ENCODE data around the gene RPS6KL1. TPM values are rescaled to one million over a fixed set of nuclear protein-coding genes. Genes with fewer than 3 reads are reported as not detected.

RPS6KL1 gene, protein sequence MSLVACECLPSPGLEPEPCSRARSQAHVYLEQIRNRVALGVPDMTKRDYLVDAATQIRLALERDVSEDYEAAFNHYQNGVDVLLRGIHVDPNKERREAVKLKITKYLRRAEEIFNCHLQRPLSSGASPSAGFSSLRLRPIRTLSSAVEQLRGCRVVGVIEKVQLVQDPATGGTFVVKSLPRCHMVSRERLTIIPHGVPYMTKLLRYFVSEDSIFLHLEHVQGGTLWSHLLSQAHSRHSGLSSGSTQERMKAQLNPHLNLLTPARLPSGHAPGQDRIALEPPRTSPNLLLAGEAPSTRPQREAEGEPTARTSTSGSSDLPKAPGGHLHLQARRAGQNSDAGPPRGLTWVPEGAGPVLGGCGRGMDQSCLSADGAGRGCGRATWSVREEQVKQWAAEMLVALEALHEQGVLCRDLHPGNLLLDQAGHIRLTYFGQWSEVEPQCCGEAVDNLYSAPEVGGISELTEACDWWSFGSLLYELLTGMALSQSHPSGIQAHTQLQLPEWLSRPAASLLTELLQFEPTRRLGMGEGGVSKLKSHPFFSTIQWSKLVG
- total RNA-seq, result 10 to 100 TPM in 6 of 8 experiments, 1 to 10 TPM in 2; 1.6 to 45.1 (median 29.0) TPM

DNA sequence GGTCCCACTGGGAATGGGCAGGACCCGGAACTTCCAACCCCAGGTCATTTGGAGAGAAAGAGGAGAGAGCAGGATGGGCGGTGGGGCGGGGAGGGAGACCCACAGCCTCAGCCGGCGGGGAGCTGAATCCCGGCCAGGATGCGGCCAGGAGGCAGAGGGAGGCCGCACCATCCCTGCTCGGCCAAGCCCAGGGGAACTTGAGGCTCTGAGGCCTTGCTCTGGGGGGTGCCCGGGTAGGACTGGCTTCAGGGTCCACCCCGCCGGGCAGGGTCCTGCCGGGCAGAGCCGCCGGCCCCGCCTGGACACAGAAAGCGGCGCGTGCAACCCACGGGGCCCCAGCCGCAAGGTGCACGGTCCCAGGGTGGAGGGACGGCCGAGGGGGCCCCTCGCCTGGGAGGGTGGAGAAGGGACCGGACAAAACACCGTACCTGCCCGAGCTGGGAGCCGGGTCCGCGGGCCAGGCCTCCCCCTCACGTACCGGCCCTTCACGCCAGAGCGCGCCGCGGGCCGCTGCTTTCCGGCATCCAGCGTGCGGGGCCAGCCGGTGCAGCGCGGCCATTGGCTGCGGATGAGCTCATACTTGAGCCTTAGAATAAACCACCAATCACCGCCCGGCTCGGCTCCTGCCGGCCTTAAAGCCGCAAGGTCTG lies at the start of gene RPS6KL1:
RPS6KL1 (minus strand) TSS at position 509 of the 650 bp plus-strand sequence. CDS start 1,719 bp downstream, outside the sequence.
- peak; percentile 98 to 100 (median 98) for ATAC-seq (replicated peaks in 6 of 8)
- peak within 1 kb of the TSS; percentile 47 to 51 for H3K27ac ChIP-seq
- H3K4me3 ChIP-seq, result peak within 1 kb of the TSS; percentile 63 to 86 (median 74)
- no CpG with 5 or more reads among the region's 51 CpGs for WGBS, 10 experiments
- no peaks in the 10 kb centered on the region for H3K4me1 ChIP-seq (replicated peaks in 1 of 2)
- in situ Hi-C loops (cut with MboI; ENCODE audit: low pct_unique_long_range_greater_than_20kb in 2 of 9, low sequenced_read_pairs in 9 of 9, unreplicated experiment in 9 of 9), result loop anchor here in 3 of 9 experiments (25.0 kb wide), 1 partner anchor 164 kb away; no protein-coding TSS in a partner anchor

DNA sequence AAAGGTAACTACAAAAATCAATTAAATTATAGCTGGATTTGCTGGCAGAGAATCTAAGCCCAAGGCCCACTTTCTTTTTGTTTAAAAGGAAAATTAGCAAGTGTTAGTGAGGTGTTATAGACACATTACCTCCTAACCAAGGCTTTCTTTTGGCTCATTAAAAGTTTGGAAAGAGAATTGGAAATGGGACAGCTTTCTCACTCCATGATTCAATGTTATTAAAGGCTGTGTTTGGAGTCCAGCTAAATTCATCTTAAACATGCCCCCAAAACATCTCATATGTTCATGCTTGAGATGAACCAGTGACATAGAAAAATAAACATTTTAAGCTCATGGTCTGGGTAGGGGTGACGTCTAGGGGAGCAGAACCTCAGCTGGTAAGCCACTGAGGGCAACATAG lies 45.8 kb upstream of the RPS6KL1 start:
- 0 to 100% (median 80%) methylated on average over 1 of the region's 1 CpG; no CpG with 5 or more reads in 5 of the 10 experiments for WGBS, 10 experiments
- no peak for ATAC-seq (replicated peaks in 6 of 8)
- H3K4me1 ChIP-seq (replicated peaks in 1 of 2), result peaks cover 0 to 4% of the 10 kb centered on the region in 2 donors
- no peak overlapping the region for H3K4me3 ChIP-seq
- H3K27ac ChIP-seq, result no peak overlapping the region
- in situ Hi-C loops (cut with MboI; ENCODE audit: low pct_unique_long_range_greater_than_20kb in 2 of 9, low sequenced_read_pairs in 9 of 9, unreplicated experiment in 9 of 9), result no loop called here

DNA sequence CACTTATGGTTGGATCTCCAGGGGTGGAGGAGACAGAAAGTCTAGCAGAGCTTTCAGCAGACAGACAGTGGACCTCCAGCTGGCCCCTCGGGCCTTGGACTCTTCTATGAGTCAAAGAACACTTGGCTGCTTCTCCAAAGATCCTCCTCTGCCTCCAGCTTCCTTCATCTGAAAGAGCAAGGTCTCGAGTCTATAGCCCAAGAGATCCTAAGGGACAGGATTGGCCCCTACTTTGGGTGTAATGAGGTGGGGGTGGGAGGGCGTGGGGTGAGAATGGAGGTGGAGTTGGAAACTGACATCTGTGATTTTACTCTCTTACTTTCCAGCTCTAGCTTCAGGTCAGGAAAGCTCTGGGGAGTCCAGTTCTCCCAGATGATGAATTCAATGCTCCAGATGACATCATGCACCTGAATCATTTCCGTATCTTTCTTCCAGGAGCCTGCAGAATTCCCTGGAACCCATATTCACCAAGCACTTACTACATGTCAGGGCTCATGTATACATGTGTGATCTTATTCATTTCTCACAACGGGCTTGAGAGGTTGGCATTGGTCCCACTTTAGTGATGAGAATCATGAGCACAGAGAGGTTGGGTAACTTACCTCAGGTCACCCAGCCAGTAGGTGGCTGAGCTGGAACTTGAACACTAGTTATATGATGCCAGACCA lies 42.6 kb upstream of the RPS6KL1 start:
- 7 to 91% (median 71%) methylated on average over 1 to 2 of the region's 5 CpGs; no CpG with 5 or more reads in 4 of the 10 experiments for WGBS, 10 experiments
- in situ Hi-C loops (cut with MboI; ENCODE audit: low pct_unique_long_range_greater_than_20kb in 2 of 9, low sequenced_read_pairs in 9 of 9, unreplicated experiment in 9 of 9), result no loop called here
- Histone ChIP-seq H3K27ac (no peak overlapping the region), H3K4me3 (no peak overlapping the region), H3K4me1 (replicated peaks in 1 of 2) (peaks cover 4 to 5% of the 10 kb centered on the region in 2 donors)
- peak in 4 of 8 experiments; percentile 31 to 63 (median 56) for ATAC-seq (replicated peaks in 6 of 8)

DNA sequence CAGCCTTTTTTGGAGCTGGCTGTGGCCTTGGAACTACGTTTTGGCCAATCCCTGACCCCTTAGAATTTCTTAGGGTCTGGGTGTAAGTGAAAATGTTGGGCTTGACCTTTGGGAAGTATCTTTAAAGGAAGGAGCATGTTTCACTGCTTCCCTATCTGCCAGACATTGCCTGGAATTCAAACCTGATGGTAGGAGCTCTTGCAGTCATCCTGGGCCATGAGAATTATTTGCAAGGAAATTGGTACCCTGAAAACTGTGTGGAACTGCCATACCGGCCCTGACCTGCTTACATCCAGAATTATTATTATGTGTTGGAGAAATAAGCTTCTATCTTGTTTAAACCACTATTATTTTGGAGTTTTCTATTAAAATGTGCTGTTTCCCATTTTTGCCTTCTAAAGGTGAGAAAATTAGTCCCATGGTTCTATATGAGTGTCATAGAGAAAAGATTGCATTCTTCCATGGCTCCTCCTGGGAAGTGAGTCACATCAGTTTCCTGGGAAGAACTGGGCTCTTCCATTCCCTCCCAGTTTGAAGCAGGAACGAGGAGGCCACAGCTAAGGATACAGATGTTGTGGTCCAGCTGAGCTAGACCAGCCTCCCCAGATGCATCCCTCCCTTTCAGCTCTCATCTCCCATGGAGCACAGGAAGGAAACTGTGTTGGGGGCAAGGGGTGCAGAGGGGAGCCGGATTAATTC lies 41.9 kb upstream of the RPS6KL1 start:
- Histone ChIP-seq H3K4me3 (no peak overlapping the region), H3K4me1 (replicated peaks in 1 of 2) (peaks cover 4 to 5% of the 10 kb centered on the region in 2 donors), H3K27ac (no peak overlapping the region)
- in situ Hi-C loops (cut with MboI; ENCODE audit: low pct_unique_long_range_greater_than_20kb in 2 of 9, low sequenced_read_pairs in 9 of 9, unreplicated experiment in 9 of 9), result no loop called here
- peak in 2 of 8 experiments; percentile 23 for ATAC-seq (replicated peaks in 6 of 8)
- WGBS, 10 experiments, result 17 to 100% (median 60%) methylated on average over 1 to 4 of the region's 4 CpGs; no CpG with 5 or more reads in 3 of the 10 experiments

DNA sequence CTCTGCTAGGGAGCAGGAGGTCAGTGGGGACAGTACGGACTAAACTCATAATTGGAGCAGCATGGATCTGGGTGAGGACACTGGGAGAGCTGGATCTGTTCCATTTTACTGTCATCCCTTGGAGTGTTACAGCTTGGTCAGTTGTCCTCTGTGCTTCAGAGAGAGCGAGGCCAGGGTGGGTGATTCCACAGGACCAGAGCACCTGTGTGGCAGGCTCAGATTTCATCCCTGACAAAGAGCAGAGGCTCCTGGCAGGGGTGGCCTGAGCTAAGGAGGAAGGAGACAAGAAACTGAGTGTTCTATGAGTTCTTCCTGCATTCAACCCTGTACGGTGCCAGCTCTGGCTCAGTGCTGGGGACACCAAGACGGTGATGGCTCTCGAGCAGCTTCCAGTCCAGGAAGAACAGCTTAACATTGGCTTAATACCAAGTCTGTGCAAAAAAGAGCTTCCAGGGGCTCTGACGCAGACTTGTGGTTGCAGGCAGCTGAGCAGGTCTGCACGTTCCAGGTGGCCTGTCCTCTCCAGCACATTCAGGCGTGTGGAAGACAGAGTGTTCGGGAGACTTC lies 40.7 kb upstream of the RPS6KL1 start:
- Histone ChIP-seq H3K27ac (no peak overlapping the region), H3K4me1 (replicated peaks in 1 of 2) (peaks cover 4 to 5% of the 10 kb centered on the region in 2 donors), H3K4me3 (no peak overlapping the region)
- 0 to 100% (median 70%) methylated on average over 1 to 7 of the region's 9 CpGs; no CpG with 5 or more reads in 4 of the 10 experiments for WGBS, 10 experiments
- in situ Hi-C loops (cut with MboI; ENCODE audit: low pct_unique_long_range_greater_than_20kb in 2 of 9, low sequenced_read_pairs in 9 of 9, unreplicated experiment in 9 of 9), result no loop called here
- peak in 4 of 8 experiments; percentile 23 to 70 (median 41) for ATAC-seq (replicated peaks in 6 of 8)

DNA sequence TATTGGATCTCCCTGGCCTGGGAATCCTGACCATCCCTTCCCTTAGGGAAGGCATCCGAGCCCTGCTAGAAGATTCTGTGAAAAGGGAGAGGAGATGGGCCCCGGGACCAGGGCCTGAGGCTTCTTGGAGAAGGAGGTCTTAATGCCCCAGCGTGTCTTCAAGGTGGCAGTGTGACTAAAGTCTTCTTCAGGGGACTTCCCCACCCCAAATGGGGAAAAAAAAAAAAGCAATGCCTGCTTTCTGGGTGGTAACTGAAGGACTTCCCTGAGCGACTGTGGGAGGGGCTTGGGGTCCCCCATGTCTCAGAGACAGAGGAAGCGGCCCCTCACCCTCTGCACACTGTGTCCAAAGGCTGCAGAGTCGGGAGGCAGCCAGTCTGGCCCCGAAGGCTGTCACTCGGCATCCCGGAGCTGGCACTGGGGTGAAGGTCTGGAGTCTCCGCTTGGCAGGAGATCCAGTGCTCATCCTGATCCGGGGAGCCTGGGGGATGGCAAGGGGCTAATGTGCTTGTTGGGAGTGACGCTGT lies 40.2 kb upstream of the RPS6KL1 start:
- peaks cover 4 to 5% of the 10 kb centered on the region in 2 donors for H3K4me1 ChIP-seq (replicated peaks in 1 of 2)
- in situ Hi-C loops (cut with MboI; ENCODE audit: low pct_unique_long_range_greater_than_20kb in 2 of 9, low sequenced_read_pairs in 9 of 9, unreplicated experiment in 9 of 9), result no loop called here
- WGBS, 10 experiments, result 16 to 100% (median 65%) methylated on average over 1 to 10 of the region's 12 CpGs; no CpG with 5 or more reads in 2 of the 10 experiments
- H3K27ac ChIP-seq, result no peak overlapping the region
- no peak overlapping the region for H3K4me3 ChIP-seq
- ATAC-seq (replicated peaks in 6 of 8), result peak in 1 of 8 experiments; percentile 34

DNA sequence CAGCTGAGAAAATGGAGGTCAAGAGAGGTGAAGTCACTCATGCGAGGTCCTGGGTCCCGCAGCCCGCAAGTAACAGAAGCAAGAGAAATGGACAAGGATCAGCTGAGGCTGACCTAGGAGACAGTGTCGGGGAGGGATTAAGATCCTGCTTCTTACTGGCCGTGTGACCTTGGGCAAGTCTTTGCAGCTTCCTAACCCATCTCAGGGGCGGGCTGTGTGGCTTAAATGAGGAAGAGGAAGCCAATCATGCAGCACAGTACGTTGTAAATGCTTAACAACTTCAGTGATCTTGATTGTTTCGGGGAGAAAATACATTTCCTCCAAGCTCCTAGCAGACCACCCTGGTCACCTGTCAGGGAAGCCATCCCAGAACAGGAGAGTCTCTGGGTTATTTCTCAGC lies 39.4 kb upstream of the RPS6KL1 start:
- 70 to 100% (median 84%) methylated on average over 1 to 7 of the region's 8 CpGs; no CpG with 5 or more reads in 4 of the 10 experiments for WGBS, 10 experiments
- Histone ChIP-seq H3K4me1 (replicated peaks in 1 of 2) (peaks cover 4 to 5% of the 10 kb centered on the region in 2 donors), H3K27ac (no peak overlapping the region), H3K4me3 (no peak overlapping the region)
- in situ Hi-C loops (cut with MboI; ENCODE audit: low pct_unique_long_range_greater_than_20kb in 2 of 9, low sequenced_read_pairs in 9 of 9, unreplicated experiment in 9 of 9), result no loop called here
- ATAC-seq (replicated peaks in 6 of 8), result no peak

DNA sequence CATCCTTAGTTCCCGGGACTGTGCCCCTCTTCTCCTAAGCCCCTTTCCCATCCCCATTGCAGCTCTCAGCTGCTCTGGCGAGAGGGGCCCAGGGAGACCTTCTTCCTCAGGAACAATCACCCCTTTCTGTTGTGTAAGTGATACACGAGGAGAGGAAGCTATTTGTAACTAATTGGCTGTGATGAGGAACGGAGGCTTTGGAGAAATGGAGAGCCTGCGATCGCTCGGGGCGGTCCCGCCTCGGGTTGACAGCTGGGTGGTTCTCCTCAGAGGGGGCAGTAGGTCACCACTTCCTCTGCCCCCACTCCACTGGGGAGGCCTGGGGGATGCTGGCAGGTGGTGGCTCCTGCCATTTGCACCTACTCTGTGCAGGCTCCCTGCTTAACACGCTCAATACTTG lies 39.0 kb upstream of the RPS6KL1 start:
- Histone ChIP-seq H3K4me3 (no peak overlapping the region), H3K27ac (no peak overlapping the region), H3K4me1 (replicated peaks in 1 of 2) (peaks cover 4 to 5% of the 10 kb centered on the region in 2 donors)
- ATAC-seq (replicated peaks in 6 of 8), result no peak
- 20 to 61% (median 50%) methylated on average over 1 to 6 of the region's 11 CpGs; no CpG with 5 or more reads in 6 of the 10 experiments for WGBS, 10 experiments
- in situ Hi-C loops (cut with MboI; ENCODE audit: low pct_unique_long_range_greater_than_20kb in 2 of 9, low sequenced_read_pairs in 9 of 9, unreplicated experiment in 9 of 9), result no loop called here

DNA sequence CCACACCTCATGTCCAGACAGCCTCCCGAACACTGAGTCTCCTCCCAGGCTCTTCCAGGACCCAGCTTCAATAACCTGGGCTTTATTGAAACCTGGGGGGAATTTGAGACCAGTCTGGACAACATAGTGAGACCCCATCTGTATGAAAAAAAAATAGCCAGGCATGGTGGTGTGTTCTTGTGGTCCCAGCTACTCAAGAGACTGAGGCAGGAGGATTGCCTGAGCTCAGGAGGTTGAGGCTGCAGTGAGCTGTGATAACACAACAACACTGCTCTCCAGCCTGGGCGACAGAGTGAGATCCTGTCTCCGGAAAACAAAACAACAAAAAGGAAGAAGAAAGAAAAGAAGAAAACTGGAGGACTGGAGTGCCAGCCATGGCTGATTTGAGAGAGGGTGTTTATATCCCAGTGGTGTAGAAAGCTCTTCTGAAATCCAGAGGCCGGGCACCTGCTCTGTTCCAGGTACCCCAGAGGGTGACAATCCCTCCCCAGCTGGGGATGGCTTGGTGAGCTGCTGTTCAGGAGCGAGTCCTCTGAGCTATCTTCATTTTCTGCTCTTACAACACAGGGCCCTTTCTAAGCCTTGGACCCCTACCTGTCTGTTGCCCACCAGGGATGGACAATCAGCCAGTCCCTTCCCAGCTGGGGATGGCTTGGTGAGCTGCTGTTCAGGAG lies 38.3 kb upstream of the RPS6KL1 start:
- H3K4me3 ChIP-seq, result no peak overlapping the region
- 61 to 100% (median 82%) methylated on average over 1 to 4 of the region's 5 CpGs; no CpG with 5 or more reads in 2 of the 10 experiments for WGBS, 10 experiments
- in situ Hi-C loops (cut with MboI; ENCODE audit: low pct_unique_long_range_greater_than_20kb in 2 of 9, low sequenced_read_pairs in 9 of 9, unreplicated experiment in 9 of 9), result no loop called here

DNA sequence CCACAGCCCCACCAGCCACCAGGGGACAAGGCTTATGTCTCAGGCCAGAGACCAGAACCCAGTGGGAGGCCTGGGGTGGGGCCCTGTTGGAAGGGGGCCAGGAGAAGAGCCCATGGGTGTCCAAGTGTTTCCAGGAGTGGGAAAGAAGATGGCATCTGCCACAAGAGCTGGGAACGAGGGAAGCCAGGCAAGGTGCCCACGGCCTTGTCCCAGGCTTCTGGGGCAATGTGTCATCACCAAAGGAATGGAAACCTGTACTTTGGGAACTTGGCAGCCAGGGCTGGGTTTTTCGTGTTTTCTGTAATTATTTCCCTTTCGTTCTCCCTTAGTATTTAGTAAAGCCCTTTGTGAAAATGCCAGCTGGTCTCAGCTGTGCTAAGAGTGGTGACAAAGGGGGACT lies 37.7 kb upstream of the RPS6KL1 start:
- ATAC-seq (replicated peaks in 6 of 8), result no peak
- Histone ChIP-seq H3K27ac (no peak overlapping the region), H3K4me3 (no peak overlapping the region), H3K4me1 (replicated peaks in 1 of 2) (peaks cover 4 to 16% of the 10 kb centered on the region in 2 donors)
- 80 to 100% (median 96%) methylated on average over 1 to 4 of the region's 4 CpGs; no CpG with 5 or more reads in 6 of the 10 experiments for WGBS, 10 experiments
- in situ Hi-C loops (cut with MboI; ENCODE audit: low pct_unique_long_range_greater_than_20kb in 2 of 9, low sequenced_read_pairs in 9 of 9, unreplicated experiment in 9 of 9), result no loop called here

More for the DNA sequence above, 38.3 kb upstream of the RPS6KL1 start:
- ATAC-seq (replicated peaks in 6 of 8), result no peak
- Histone ChIP-seq H3K4me1 (replicated peaks in 1 of 2) (peaks cover 4 to 12% of the 10 kb centered on the region in 2 donors), H3K27ac (no peak overlapping the region)

DNA sequence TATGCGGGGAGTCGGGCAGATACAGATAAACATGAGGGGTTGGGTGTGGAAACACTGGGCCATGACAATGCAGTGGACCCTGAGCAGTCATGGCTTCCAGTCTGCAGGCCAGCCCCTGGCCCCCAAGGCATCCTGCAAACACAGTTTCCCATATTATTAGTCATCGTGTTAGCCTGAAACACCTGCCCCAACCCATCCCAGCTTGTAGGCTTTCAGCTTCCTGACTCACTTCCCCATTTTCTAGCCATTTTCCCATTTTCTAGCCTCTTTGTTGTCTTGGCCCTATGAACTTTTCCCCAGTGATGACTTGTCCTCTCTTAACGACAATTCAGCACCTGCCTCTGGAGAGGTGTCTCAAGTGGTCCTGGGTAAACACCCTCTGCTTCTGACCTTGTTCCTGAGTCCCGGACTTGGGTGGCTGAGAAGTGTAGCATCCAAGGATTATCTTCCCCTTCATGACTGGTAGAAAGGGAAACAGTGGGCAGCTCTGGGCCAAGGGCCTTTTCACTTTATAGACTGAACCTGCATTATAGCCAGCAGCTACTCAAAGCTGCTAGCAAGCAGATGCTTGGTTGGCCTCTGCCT lies 36.6 kb upstream of the RPS6KL1 start:
- Histone ChIP-seq H3K4me3 (no peak overlapping the region), H3K27ac (no peak overlapping the region), H3K4me1 (replicated peaks in 1 of 2) (peaks cover 4 to 22% of the 10 kb centered on the region in 2 donors)
- in situ Hi-C loops (cut with MboI; ENCODE audit: low pct_unique_long_range_greater_than_20kb in 2 of 9, low sequenced_read_pairs in 9 of 9, unreplicated experiment in 9 of 9), result no loop called here
- ATAC-seq (replicated peaks in 6 of 8), result no peak
- 51 to 95% (median 83%) methylated on average over 1 to 5 of the region's 5 CpGs; no CpG with 5 or more reads in 3 of the 10 experiments for WGBS, 10 experiments
